ENCODE measurements around the gene RSPO1. TPM values are rescaled to one million over a fixed set of nuclear protein-coding genes. Genes with fewer than 3 reads are reported as not detected.

The RSPO1 gene
- polyA plus RNA-seq, 1 experiment = 0.05 TPM

GRCh38 chr1:37636435-37636834, 1.7 kb upstream of the RSPO1 start:
- DNase-seq (ENCODE audit: low read depth) = no peak
- ChIA-PET CTCF (no interaction called here), POLR2A (no interaction called here)
- H3K36me3 ChIP-seq (ENCODE audit: control insufficient read depth, insufficient read depth, low read length) = no peaks in the 10 kb centered on the region
- H3K27me3 ChIP-seq (ENCODE audit: control insufficient read depth, insufficient read depth, low read length) = peaks cover 43% of the 10 kb centered on the region
- TF ChIP-seq CTCF (IDR thresholded peaks at IDR 0.05; ENCODE audit: insufficient read depth, low read depth, low read length) = no peak
- no peak overlapping the region for H3K4me3 ChIP-seq (ENCODE audit: low read depth, low read length)

- ChIA-PET CTCF (interaction anchor here (1.4 kb wide), 1 partner anchor 47 kb away, joined by 4 read pairs; no protein-coding TSS in a partner anchor), POLR2A (no interaction called here)
- Histone ChIP-seq H3K4me3 (ENCODE audit: low read depth, low read length) (no peak overlapping the region; the same call in 1 of the 2 replicates), H3K27me3 (ENCODE audit: control insufficient read depth, insufficient read depth, low read length) (peaks cover 44% of the 10 kb centered on the region), H3K36me3 (ENCODE audit: control insufficient read depth, insufficient read depth, low read length) (no peaks in the 10 kb centered on the region)
- TF ChIP-seq CTCF (IDR thresholded peaks at IDR 0.05; ENCODE audit: insufficient read depth, low read depth, low read length) = no peak
- DNase-seq (ENCODE audit: low read depth) = no peak
These were observed 555 bp upstream of the RSPO1 start for GRCh38 chr1:37634992-37635902.

- DNase-seq (ENCODE audit: low read depth) = no peak
- H3K27me3 ChIP-seq (ENCODE audit: control insufficient read depth, insufficient read depth, low read length) = peaks cover 51% of the 10 kb centered on the region
- CTCF ChIA-PET = no interaction called here
- POLR2A ChIA-PET = no interaction called here
- no peaks in the 10 kb centered on the region for H3K36me3 ChIP-seq (ENCODE audit: control insufficient read depth, insufficient read depth, low read length)
- TF ChIP-seq CTCF (IDR thresholded peaks at IDR 0.05; ENCODE audit: insufficient read depth, low read depth, low read length) = no peak
- no peak overlapping the region for H3K4me3 ChIP-seq (ENCODE audit: low read depth, low read length)
These were observed 801 bp downstream of the RSPO1 start for GRCh38 chr1:37633938-37634243.

GRCh38 chr1:37633040-37633937, 1.4 kb downstream of the RSPO1 start:
- H3K36me3 ChIP-seq (ENCODE audit: control insufficient read depth, insufficient read depth, low read length) = no peaks in the 10 kb centered on the region
- H3K27me3 ChIP-seq (ENCODE audit: control insufficient read depth, insufficient read depth, low read length) = peaks cover 49% of the 10 kb centered on the region
- TF ChIP-seq CTCF (IDR thresholded peaks at IDR 0.05; ENCODE audit: insufficient read depth, low read depth, low read length) = no peak
- CTCF ChIA-PET = no interaction called here
- POLR2A ChIA-PET = no interaction called here
- no peak for DNase-seq (ENCODE audit: low read depth)
- H3K4me3 ChIP-seq (ENCODE audit: low read depth, low read length) = no peak overlapping the region

- no peak for TF ChIP-seq CTCF (IDR thresholded peaks at IDR 0.05; ENCODE audit: insufficient read depth, low read depth, low read length)
- POLR2A ChIA-PET = no interaction called here
- Histone ChIP-seq H3K4me3 (ENCODE audit: low read depth, low read length) (no peak overlapping the region), H3K36me3 (ENCODE audit: control insufficient read depth, insufficient read depth, low read length) (no peaks in the 10 kb centered on the region), H3K27me3 (ENCODE audit: control insufficient read depth, insufficient read depth, low read length) (peaks cover 46% of the 10 kb centered on the region)
- DNase-seq (ENCODE audit: low read depth) = no peak
- CTCF ChIA-PET = no interaction called here
These were observed 3.7 kb downstream of the RSPO1 start for GRCh38 chr1:37631036-37631435.

Data from BJ (cell line).